Dendritic cell treated with granulocyte-macrophage colony-stimulating factor and Interleukin-4, amounts not matched to agents 40 ng/mL and 50 ng/mL, for 4 days (primary cell): ENCODE measurements around the gene BTD.

ENCODE experiments used
- H3K27ac Mint-ChIP-seq: one replicate; pipeline ENCODE4 v1.8.0; 2022; ENCODE audit warnings: mild to moderate bottlenecking, mixed read lengths
- H3K27me3 Mint-ChIP-seq: one replicate; pipeline ENCODE4 v1.8.0; 2022; ENCODE audit warnings: mild to moderate bottlenecking, mixed read lengths
- H3K36me3 Mint-ChIP-seq: one replicate; pipeline ENCODE4 v1.8.0; 2022; ENCODE audit warnings: low read depth, mixed read lengths
- H3K4me1 Mint-ChIP-seq: one replicate; pipeline ENCODE4 v1.8.0; 2022; ENCODE audit warnings: low read depth, mixed read lengths
- H3K4me3 Mint-ChIP-seq: one replicate; pipeline ENCODE4 v1.8.0; 2022; ENCODE audit warnings: mild to moderate bottlenecking, moderate library complexity, mixed read lengths
- H3K9me3 Mint-ChIP-seq: one replicate; pipeline ENCODE4 v1.8.0; 2022; ENCODE audit warnings: mixed read lengths
- intact Hi-C: fragments of 100-400 bp; cut with micrococcal nuclease; formaldehyde crosslinking; loops from one replicate; pipeline ENCODE4 v1.15.0; 2022

Gene BTD

DNA sequence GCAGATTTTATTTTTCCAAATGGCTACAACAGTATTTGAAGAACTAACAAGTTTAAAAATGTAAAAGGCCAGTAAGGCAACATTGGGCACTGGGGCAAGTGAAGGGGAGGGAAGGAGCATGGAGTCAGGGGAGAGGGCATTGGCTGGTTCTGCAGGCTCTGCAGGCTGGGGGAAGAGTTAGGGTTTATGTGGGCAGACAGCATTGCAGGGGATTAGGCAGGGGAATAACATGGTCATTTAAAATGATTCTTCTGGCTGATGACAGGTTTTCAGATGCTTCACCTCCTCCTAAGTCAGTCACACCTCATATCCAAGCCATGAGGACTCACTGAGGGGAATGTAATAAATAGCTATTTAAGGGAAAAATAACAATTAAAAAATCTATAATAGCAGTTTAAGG lies 52.6 kb downstream of the BTD start:
- peaks cover 36% of the 10 kb centered on the region for H3K27me3 Mint-ChIP-seq

DNA sequence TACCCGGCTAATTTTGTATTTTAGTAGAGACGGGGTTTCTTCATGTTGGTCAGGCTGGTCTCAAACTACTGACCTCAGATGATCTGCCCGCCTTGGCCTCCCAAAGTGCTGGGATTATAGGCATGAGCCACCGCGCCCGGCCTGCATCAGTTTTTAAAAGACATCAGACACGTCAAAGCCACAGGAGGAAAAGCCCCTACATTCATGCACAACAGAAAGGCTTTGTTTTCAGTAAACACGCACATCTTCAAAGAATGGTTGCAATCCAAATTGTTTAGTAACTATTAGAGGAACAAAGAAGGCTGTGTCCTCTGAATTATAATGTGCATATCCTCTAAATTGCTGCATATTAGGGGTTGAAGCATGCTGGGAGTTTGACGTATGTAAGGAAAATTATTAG lies 53.3 kb downstream of the BTD start:
- Mint-ChIP-seq H3K9me3 (peaks cover 29% of the 10 kb centered on the region), H3K27ac (no peak overlapping the region), H3K36me3 (peaks cover 12% of the 10 kb centered on the region), H3K4me1 (no peaks in the 10 kb centered on the region), H3K4me3 (no peak overlapping the region), H3K27me3 (peaks cover 29% of the 10 kb centered on the region)
- intact Hi-C loops, result no loop called here

More for the DNA sequence above, 52.6 kb downstream of the BTD start:
- H3K4me1 Mint-ChIP-seq, result no peaks in the 10 kb centered on the region
- H3K9me3 Mint-ChIP-seq, result peaks cover 29% of the 10 kb centered on the region
- no peak overlapping the region for H3K27ac Mint-ChIP-seq
- no peak overlapping the region for H3K4me3 Mint-ChIP-seq
- H3K36me3 Mint-ChIP-seq, result peaks cover 12% of the 10 kb centered on the region
- intact Hi-C loops, result no loop called here

DNA sequence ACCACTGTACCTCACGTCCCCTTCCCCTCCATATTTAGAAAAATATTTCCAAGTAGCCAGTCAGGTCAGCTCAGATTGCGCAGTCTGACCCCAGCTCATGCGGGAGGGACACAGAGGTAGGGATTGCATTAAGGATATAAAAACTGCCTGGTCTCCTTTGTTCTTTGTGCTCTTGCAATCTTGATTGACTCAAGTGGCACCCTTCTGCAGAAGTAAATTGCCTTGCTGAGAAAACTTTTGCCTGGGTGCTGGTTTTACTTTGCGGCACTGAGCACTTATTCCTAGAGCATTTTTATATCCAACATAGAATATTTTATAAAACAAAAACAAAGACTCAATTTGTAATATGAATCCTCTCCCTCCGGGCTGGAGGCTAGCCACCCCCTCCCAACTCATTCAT lies 54.8 kb downstream of the BTD start:
- Mint-ChIP-seq H3K4me1 (no peaks in the 10 kb centered on the region), H3K27me3 (peaks cover 19% of the 10 kb centered on the region), H3K27ac (no peak overlapping the region), H3K36me3 (peaks cover 12% of the 10 kb centered on the region), H3K4me3 (no peak overlapping the region), H3K9me3 (peaks cover 29% of the 10 kb centered on the region)
- intact Hi-C loops, result no loop called here

DNA sequence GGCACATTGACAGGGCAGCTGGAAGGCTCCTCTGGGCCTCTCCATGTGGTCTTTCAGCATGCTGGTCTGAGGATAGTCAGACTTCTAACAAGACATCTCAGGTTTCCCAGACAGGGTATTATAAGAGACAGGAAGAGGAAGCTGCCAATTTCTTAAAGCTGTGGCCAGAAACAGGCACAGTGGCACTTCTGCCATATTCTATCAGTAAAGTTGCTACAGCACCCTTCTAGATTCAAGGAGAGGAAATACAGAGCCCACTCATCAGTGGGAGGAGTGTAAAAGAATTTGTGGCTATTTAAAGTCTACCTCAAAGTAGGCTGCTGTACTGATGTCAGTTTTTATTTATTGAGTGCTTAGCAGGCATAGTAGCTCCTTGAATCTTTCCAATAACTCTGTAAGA lies 55.5 kb downstream of the BTD start:
- Mint-ChIP-seq H3K9me3 (peaks cover 29% of the 10 kb centered on the region), H3K4me3 (no peak overlapping the region), H3K27ac (no peak overlapping the region), H3K27me3 (peaks cover 16% of the 10 kb centered on the region), H3K4me1 (no peaks in the 10 kb centered on the region), H3K36me3 (peaks cover 12% of the 10 kb centered on the region)
- intact Hi-C loops, result no loop called here

DNA sequence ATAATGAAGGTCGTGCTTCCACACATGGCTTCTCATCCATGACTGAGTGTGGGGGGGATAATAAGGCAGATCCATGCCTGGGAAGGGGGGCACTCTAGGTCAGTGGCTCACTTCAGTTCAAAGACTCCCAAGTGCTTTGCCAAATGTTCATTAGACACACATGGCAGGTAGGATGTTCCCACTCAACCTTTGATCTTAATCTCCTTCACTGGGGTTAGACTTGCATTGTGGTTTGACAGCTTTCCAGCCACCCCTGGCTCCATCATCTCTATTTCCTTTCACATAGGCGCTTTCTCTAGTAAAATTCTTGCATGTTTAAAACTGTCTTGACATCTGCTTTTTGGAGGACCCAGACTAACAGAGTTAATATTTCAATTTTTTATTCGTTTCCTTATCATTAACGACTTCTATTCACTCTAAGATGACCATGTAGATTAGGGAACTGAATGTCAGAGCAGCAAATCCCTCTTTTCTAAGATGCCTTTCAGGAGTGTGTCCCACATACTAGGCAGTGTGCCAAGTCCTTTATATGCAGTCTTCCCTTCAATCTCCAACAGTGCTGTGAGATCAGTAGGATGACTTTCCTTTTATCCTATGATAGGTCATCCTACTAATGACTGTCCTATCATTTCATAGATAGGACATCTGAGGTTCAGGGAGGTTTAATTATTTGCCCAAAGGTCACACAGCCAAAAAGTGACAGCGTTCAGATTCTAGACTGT lies 57.9 kb downstream of the BTD start:
- Mint-ChIP-seq H3K27ac (no peak overlapping the region), H3K4me3 (no peak overlapping the region), H3K9me3 (peaks cover 29% of the 10 kb centered on the region), H3K27me3 (peaks cover 7% of the 10 kb centered on the region), H3K4me1 (no peaks in the 10 kb centered on the region), H3K36me3 (peaks cover 12% of the 10 kb centered on the region)
- intact Hi-C loops, result no loop called here

DNA sequence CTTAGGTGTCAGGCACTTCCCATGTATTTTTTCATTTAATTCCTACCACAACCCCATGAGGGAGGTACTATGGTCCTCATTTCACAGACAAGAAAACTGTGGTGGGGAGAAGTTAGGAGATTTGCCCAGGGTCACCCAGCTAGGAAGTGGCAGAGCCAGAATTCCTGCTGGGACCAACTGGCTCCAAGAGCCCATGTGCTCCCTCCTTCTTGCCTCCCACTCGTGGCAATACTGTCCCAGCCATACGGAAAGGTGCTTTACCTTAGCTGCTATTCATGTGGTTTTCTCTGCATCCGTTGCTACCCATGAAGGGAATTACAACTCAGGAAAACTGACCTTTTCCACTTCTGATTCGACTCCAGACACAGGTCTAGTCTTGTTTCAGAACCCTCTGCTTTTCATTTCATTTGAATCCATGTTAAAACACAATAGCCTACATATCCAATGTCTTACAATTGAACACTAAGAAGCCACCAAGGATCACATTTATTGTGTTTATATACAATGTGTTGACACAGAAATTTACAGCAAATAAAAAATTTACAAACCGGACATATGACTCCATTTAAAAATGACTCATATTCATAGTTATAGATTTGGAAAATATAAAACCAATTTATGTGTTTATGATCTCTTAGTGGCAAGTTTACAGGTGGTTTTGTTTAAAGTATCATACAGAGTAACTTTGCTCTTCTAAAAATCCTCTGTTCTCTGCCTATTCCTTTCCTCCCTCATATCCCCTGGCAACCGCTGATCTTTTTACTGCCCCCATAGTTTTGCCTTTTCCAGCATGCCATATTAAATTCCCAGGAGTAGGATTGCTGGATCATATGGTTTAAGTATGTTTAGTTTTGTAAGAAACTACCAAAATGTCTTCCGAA lies 58.8 kb downstream of the BTD start:
- H3K27me3 Mint-ChIP-seq, result peaks cover 7% of the 10 kb centered on the region
- peaks cover 29% of the 10 kb centered on the region for H3K9me3 Mint-ChIP-seq
- H3K36me3 Mint-ChIP-seq, result peaks cover 12% of the 10 kb centered on the region
- peaks cover 7% of the 10 kb centered on the region for H3K4me1 Mint-ChIP-seq
- H3K4me3 Mint-ChIP-seq, result no peak overlapping the region
- intact Hi-C loops, result no loop called here
- H3K27ac Mint-ChIP-seq, result no peak overlapping the region

DNA sequence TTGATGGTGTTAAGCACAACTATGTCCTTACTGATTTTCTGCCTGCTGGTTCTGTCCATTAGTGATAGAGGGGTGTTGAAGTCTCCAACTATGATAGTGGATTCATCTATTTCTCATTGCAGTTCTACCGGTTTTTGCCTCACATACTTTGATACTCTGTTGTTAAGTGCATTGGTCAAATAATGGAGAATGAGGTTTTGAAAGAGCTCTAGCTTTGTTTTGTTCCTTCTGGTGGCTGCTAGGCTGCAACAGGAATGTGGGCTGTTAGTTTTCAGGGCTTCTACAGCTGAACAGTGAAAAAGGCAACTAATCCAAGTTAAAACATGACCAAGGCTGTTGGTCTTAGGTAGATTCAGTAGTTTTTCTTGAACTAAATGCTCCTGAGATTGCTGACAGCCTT lies 62.6 kb downstream of the BTD start:
- intact Hi-C loops, result no loop called here
- no peaks in the 10 kb centered on the region for H3K36me3 Mint-ChIP-seq
- no peaks in the 10 kb centered on the region for H3K9me3 Mint-ChIP-seq
- H3K4me1 Mint-ChIP-seq, result peaks cover 7% of the 10 kb centered on the region
- no peak overlapping the region for H3K27ac Mint-ChIP-seq
- H3K4me3 Mint-ChIP-seq, result no peak overlapping the region
- peaks cover 7% of the 10 kb centered on the region for H3K27me3 Mint-ChIP-seq

DNA sequence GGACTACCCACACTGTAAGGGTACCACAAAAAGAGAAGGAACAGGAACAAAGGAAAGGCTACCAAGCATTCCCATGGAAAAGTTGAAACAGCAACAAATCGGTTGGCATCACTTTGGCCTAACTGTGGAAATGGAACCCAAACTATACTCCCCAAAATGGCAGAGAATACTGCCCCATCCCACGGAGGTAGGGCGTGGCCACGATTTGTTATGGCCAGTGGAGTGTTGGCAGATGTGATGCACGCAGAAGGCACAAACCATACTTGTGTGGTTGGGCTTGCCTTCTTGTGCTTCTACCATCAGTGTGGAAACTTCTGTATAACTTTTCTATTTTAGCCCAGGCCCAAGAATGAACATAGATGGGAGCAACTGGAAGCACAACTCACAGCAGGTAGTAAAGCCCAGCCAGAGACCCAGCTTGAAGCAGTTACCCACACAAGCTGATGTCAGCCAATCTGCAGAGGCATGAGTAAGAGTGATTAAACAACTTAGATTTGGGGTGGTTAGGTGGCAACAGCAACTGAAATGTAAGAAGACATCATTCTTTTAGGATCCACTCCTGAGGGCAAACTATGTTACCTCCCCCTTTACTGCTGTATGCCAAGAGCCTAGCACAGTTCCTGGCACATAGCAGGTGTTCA lies 64.1 kb downstream of the BTD start:
- Mint-ChIP-seq H3K4me1 (peaks cover 7% of the 10 kb centered on the region), H3K9me3 (no peaks in the 10 kb centered on the region), H3K27me3 (peaks cover 5% of the 10 kb centered on the region), H3K27ac (no peak overlapping the region), H3K4me3 (no peak overlapping the region), H3K36me3 (no peaks in the 10 kb centered on the region)
- intact Hi-C loops, result no loop called here

DNA sequence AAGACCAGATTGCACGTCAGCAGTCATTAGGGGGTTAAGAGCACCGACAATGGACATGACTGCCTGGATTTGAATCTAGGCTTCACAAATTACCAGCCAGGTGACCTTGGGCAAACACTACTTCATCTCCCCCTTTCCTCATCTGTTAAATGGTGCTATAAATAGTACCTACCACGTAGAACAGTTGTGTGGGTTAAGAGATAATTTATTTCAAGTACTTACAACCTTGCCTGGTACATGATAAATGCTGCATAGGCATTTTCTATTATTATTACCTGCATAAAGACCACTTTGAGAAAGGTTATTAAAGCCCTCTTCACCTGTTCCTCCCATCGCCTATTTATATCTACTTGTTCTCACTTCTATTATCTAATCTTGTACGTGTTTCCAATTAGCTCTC lies 64.7 kb downstream of the BTD start:
- Mint-ChIP-seq H3K4me1 (peaks cover 7% of the 10 kb centered on the region), H3K4me3 (no peak overlapping the region), H3K27me3 (peaks cover 1% of the 10 kb centered on the region), H3K9me3 (no peaks in the 10 kb centered on the region), H3K36me3 (no peaks in the 10 kb centered on the region), H3K27ac (no peak overlapping the region)
- intact Hi-C loops, result no loop called here

DNA sequence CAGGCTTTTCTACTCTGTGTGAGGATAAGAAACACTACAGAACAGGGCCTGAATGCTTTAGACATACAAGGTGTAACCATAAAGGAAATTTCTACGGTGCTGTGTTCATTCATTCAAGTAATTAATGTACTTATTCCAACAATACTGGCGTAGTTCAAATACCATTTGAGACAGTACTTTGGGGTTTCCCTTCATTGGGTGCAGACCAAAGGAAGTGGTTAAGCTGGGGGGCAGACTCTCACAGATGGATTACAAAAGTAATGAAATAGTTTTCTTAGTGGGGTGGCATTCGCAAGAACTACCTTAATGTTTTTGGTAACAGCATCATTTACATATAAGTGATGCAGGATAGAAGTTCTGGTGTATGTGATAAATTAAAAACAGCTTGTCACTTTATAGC lies 65.9 kb downstream of the BTD start:
- H3K9me3 Mint-ChIP-seq, result no peaks in the 10 kb centered on the region
- H3K27me3 Mint-ChIP-seq, result peaks cover 1% of the 10 kb centered on the region
- H3K4me1 Mint-ChIP-seq, result peaks cover 7% of the 10 kb centered on the region
- no peaks in the 10 kb centered on the region for H3K36me3 Mint-ChIP-seq
- intact Hi-C loops, result no loop called here
- no peak overlapping the region for H3K4me3 Mint-ChIP-seq
- no peak overlapping the region for H3K27ac Mint-ChIP-seq

DNA sequence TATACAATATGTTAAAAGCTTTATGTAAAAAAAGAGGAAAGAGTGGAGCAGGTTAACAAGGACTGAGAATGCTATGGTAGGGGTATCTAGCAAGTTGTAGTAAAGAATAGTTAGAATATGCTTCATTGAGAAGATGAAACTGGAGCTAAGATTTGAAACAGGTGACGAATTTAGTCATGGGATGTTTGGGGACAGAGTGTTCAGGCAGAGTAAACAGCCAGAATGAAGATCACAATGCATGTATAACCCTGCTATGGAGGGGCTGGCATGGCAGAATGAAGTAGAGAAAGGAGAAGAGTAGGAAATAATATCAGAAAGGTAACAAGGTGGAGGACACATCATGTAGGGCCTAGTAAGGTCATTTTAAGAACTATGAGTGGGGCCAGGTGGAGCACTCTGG lies 72.0 kb downstream of the BTD start:
- Mint-ChIP-seq H3K27me3 (no peaks in the 10 kb centered on the region), H3K9me3 (no peaks in the 10 kb centered on the region), H3K4me3 (no peak overlapping the region), H3K36me3 (no peaks in the 10 kb centered on the region), H3K4me1 (no peaks in the 10 kb centered on the region), H3K27ac (no peak overlapping the region)
- intact Hi-C loops, result no loop called here

DNA sequence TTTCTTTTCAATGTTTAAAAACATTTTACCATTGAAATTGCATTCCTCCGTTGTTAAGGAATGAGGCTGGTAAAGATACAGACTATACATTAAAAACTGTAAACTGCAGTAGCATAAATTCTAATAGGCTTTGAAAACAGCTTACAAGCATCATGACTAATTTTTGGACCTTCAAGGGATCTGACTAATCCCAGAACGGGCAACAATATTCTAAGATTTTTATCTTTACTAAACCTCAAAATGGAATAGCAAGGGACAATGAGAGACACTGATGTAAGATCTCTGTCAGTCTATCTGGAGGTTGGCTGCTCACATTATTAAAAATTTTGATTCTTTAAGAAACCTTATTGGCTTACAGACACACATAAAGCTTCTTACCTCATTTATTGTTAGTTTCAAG lies 74.7 kb downstream of the BTD start:
- H3K4me1 Mint-ChIP-seq, result peaks cover 5% of the 10 kb centered on the region
- no peak overlapping the region for H3K4me3 Mint-ChIP-seq
- H3K27ac Mint-ChIP-seq, result no peak overlapping the region
- H3K36me3 Mint-ChIP-seq, result no peaks in the 10 kb centered on the region
- no peaks in the 10 kb centered on the region for H3K9me3 Mint-ChIP-seq
- intact Hi-C loops, result no loop called here
- H3K27me3 Mint-ChIP-seq, result no peaks in the 10 kb centered on the region

DNA sequence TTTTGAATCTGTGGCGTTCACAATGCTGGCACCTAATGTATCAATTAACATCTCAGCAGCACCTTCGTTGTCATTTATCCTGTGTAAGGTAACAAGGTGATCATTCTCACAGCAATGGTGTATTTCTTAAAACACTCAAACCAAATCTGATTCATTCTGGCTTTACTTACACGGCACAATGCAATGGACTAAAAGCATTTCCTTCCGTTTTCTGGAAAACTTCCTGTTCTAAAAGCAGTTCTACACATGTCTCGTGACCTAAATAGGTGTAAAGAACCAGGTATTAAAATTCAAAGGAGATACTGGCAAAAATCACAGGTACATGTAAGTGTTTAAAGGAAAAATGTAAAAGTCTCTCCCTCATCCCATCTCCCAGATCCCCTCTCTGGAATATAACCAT lies 77.8 kb downstream of the BTD start:
- Mint-ChIP-seq H3K27ac (no peak overlapping the region), H3K4me3 (no peak overlapping the region), H3K9me3 (no peaks in the 10 kb centered on the region), H3K36me3 (no peaks in the 10 kb centered on the region), H3K4me1 (peaks cover 11% of the 10 kb centered on the region), H3K27me3 (no peaks in the 10 kb centered on the region)
- intact Hi-C loops, result no loop called here

DNA sequence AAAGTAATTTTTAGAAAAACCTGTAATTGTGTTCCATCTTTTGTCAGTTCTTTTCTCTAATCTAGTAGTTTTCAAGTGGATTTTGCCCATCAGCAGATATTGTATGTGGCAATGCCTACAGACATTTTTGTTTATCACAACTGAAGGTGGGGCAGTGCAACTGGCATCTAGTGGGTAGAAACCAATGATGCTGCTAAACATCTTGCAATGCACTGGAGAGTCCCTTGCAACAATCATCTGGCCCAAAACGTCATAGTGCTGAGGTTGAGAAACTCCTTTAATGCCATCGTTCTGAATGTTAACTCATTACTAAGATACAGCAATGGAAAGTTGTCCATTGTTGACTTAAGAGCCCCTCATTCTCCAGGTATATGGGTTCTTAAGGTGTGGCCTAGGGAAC lies 80.1 kb downstream of the BTD start:
- no peak overlapping the region for H3K27ac Mint-ChIP-seq
- no peak overlapping the region for H3K4me3 Mint-ChIP-seq
- H3K9me3 Mint-ChIP-seq, result no peaks in the 10 kb centered on the region
- H3K4me1 Mint-ChIP-seq, result peaks cover 11% of the 10 kb centered on the region
- intact Hi-C loops, result no loop called here
- H3K27me3 Mint-ChIP-seq, result no peaks in the 10 kb centered on the region
- peaks cover 6% of the 10 kb centered on the region for H3K36me3 Mint-ChIP-seq
